ENCODE data around the gene GPATCH4.
"Not testable (repeated sequence)": the region's sequence is repeated elsewhere in the genome, so short reads cannot be mapped to it uniquely, and the experiment has no call there.

The GPATCH4 gene

GRCh38 chr1:156601122-156601830, at the start of gene GPATCH4:
Gene GPATCH4 (minus strand): TSS chr1:156601479.
- peak; percentile 85 to 92 for DNase-seq

- no peak for DNase-seq
These were observed 47.7 kb upstream of the GPATCH4 start for GRCh38 chr1:156648951-156649350.

GRCh38 chr1:156648496-156648895, 47.2 kb upstream of the GPATCH4 start:
- no peak for DNase-seq

GRCh38 chr1:156647351-156647750, 46.1 kb upstream of the GPATCH4 start:
- no peak for DNase-seq

GRCh38 chr1:156646738-156647211, 45.5 kb upstream of the GPATCH4 start:
- DNase-seq: no peak

GRCh38 chr1:156645666-156646065, 44.4 kb upstream of the GPATCH4 start:
- no peak for DNase-seq

GRCh38 chr1:156645056-156645455, 43.8 kb upstream of the GPATCH4 start:
- no peak for DNase-seq

- DNase-seq: no peak
These were observed 43.4 kb upstream of the GPATCH4 start for GRCh38 chr1:156644640-156645039.

- no peak for DNase-seq
These were observed 42.9 kb upstream of the GPATCH4 start for GRCh38 chr1:156644146-156644545.

GRCh38 chr1:156643778-156644092, 42.5 kb upstream of the GPATCH4 start:
- DNase-seq: no peak

GRCh38 chr1:156643049-156643777, 41.9 kb upstream of the GPATCH4 start:
- no peak for DNase-seq

GRCh38 chr1:156642265-156643048, 41.2 kb upstream of the GPATCH4 start:
- DNase-seq: no peak

- no peak for DNase-seq
These were observed 40.5 kb upstream of the GPATCH4 start, which contains the start of gene BCAN for GRCh38 chr1:156641761-156642264. Gene BCAN (plus strand): TSS chr1:156642117. CDS start chr1:156646055, 3,938 bp downstream.

- DNase-seq: no peak
These were observed 39.8 kb upstream of the GPATCH4 start for GRCh38 chr1:156640842-156641706.

- no peak for DNase-seq
These were observed 38.4 kb upstream of the GPATCH4 start for GRCh38 chr1:156639601-156640101.

GRCh38 chr1:156638189-156638985, 37.1 kb upstream of the GPATCH4 start:
- no peak for DNase-seq

- no peak for DNase-seq
These were observed 31.1 kb upstream of the GPATCH4 start for GRCh38 chr1:156632355-156632754.

- DNase-seq: not testable (repeated sequence)
These were observed 29.9 kb upstream of the GPATCH4 start for GRCh38 chr1:156631152-156631551.

GRCh38 chr1:156629823-156630449, 28.7 kb upstream of the GPATCH4 start:
- DNase-seq: no peak

- peak; percentile 45 to 63 for DNase-seq
These were observed 26.1 kb upstream of the GPATCH4 start for GRCh38 chr1:156627313-156627880.

Data from NCI-H2081 (cell line).